Fibroblast of mammary gland (primary cell): ENCODE results near the gene STK17B.
"Not testable (repeated sequence)": the region's sequence is repeated elsewhere in the genome, so short reads cannot be mapped to it uniquely, and the experiment has no call there.

Experiments
- DNase-seq: peaks from one replicate; pipeline ENCODE4 v3.0.0-alpha.2; 2010; ENCODE audit warnings: low read depth
- H3K4me3 ChIP-seq: 2 replicates; pipeline ENCODE4 v1.5.1; 2011; ENCODE audit warnings: low read depth, mild to moderate bottlenecking, low read length, moderate library complexity; ENCODE audit not compliant: control insufficient read depth
- CTCF ChIP-seq: conservative IDR thresholded peaks from 2 replicates; pipeline ENCODE4 v1.5.1; 2011; ENCODE audit warnings: low read depth, low read length, inconsistent platforms; ENCODE audit not compliant: control insufficient read depth, insufficient read depth

Gene STK17B

GRCh38 chr2:196097864-196098660 is 73.3 kb downstream of the STK17B start:
- no peak for DNase-seq

GRCh38 chr2:196096982-196097745 is 74.2 kb downstream of the STK17B start:
- DNase-seq: no peak
- H3K4me3 ChIP-seq: no peak overlapping the region
- no peak for TF ChIP-seq CTCF

More at GRCh38 chr2:196097864-196098660, 73.3 kb downstream of the STK17B start:
- TF ChIP-seq CTCF: no peak
- no peak overlapping the region for H3K4me3 ChIP-seq

- H3K4me3 ChIP-seq: no peak overlapping the region
- TF ChIP-seq CTCF: no peak
- DNase-seq: no peak
These were observed 75.1 kb downstream of the STK17B start for GRCh38 chr2:196096264-196096663.

- DNase-seq, H3K4me3 ChIP-seq: not testable (repeated sequence)
These were observed 81.9 kb downstream of the STK17B start for GRCh38 chr2:196089448-196089847.

- no peak overlapping the region for H3K4me3 ChIP-seq
- TF ChIP-seq CTCF: no peak
- DNase-seq: peak; percentile 59
These were observed 83.2 kb downstream of the STK17B start for GRCh38 chr2:196088203-196088602.

GRCh38 chr2:196086517-196087368 is 84.6 kb downstream of the STK17B start:
- DNase-seq: no peak
- TF ChIP-seq CTCF: no peak
- H3K4me3 ChIP-seq: no peak overlapping the region

GRCh38 chr2:196083601-196084000 is 87.8 kb downstream of the STK17B start:
- TF ChIP-seq CTCF: no peak
- DNase-seq: no peak
- H3K4me3 ChIP-seq: no peak overlapping the region
